DMS79 treated with DMSO at 0.1 percent for 48 hours (cell line): ENCODE measurements around the gene DRC7.

Experiments
- DNase-seq: peaks from one replicate; lab custom pipeline; 2025; lab: John Stamatoyannopoulos, UW

DRC7 gene

DNA sequence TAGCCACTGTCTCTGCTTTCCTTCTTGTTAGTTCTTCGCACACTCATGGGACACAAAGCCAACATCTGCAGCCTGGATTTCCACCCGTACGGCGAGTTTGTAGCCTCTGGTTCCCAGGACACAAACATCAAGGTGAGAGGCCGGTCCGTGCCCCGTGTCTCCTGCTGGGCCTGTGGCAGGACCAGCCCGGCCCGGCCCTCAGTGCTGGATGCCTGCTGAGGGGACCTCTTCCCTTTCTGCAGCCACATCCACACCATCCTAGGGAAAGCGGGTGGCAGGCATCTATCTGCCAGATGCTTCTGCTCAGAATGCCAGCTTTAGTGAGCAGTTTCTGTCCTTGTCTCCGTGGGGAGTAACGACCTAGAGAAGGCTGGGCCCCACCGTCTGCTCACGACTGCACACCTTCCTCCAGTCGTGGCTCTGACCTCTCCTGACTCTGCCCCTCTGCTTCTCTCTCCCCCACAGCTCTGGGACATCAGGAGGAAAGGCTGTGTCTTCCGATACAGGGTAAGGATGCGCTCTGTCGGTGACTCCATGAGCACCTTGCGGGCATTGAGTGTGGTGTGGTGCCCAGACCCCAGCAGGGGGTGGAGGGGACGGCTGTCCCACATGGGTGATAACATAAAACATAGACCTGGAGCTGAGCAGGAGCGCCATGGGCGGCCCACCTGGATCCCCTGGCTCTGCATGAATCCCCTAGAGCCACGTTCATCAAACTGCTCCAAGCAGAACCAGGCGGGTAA lies 56.4 kb downstream of the DRC7 start:
- no peak for DNase-seq

DNA sequence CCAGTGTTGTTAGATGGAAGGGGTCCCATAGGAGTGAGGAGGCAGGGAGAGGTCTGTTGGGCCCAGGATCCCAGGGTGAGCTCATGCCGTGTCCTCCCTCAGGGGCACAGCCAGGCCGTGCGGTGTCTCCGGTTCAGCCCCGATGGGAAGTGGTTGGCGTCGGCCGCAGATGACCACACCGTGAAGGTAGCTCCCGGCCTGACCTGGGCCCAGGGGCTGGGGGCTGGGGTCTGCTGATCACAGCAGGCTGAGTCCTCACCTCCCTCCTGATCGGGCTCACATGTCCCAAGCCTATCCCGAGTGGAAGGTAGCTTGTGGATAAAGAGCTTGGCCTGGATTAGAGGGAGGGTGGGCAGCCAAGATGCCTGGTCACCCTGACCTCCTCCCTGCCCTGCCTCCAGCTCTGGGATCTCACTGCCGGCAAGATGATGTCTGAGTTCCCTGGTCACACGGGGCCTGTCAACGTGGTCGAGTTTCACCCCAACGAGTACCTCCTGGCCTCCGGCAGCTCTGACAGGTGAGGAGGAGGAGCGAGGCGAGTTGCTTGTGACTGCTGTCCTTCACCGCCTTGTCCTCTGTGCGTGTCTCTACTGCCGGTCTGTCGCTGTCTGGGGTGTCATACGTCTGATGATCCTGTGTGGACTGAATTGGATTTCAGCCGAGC lies 57.1 kb downstream of the DRC7 start:
- no peak for DNase-seq

DNA sequence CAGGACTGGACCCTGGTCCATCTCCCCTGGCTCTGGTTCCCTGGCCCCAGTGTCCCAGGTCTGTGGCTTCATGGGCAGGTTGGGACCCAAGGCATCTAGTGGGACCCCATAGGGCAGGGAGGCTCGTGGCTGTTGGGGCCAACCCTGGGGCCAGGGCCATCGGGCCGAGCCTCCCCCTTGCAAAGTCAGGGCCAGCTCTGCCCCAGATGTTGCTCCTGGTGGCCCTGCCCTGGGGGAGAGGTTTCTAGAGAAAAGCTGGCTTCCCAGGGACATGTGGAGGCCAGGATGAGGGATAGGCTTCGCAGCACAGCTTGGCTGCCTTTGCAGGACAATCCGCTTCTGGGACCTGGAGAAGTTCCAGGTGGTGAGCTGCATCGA lies 57.6 kb downstream of the DRC7 start:
- no peak for DNase-seq

DNA sequence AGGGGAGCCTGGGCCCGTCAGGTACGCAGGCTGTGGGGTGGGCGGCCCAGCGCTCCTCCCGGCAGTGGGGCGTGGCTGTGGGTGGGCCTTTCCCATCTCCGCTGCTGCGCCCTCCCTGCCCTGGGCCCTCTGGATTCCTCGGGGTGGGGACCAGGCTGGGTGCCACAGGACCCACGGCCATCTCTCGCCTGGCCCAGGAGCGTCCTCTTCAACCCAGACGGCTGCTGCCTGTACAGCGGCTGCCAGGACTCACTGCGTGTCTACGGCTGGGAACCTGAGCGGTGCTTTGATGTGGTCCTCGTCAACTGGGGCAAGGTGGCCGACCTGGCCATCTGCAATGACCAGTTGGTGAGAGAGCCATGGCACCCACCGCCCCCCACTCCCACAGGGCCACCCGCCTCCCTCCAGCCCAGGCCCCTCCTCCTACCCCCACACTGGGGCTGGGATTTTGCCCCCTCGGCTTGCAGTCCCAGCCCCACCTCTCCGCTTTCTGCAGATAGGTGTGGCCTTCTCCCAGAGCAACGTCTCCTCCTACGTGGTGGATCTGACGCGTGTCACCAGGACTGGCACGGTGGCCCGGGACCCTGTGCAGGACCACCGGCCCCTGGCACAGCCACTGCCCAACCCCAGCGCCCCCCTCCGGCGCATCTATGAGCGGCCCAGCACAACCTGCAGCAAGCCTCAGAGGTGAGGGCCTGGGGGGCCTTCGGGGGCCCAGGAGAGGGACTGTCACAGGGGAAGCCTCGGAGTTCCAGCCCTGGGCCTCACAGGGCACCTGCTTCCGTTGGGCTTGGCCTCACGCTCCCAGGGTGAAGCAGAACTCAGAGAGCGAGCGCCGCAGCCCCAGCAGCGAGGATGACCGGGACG lies 58.2 kb downstream of the DRC7 start:
- no peak for DNase-seq

DNA sequence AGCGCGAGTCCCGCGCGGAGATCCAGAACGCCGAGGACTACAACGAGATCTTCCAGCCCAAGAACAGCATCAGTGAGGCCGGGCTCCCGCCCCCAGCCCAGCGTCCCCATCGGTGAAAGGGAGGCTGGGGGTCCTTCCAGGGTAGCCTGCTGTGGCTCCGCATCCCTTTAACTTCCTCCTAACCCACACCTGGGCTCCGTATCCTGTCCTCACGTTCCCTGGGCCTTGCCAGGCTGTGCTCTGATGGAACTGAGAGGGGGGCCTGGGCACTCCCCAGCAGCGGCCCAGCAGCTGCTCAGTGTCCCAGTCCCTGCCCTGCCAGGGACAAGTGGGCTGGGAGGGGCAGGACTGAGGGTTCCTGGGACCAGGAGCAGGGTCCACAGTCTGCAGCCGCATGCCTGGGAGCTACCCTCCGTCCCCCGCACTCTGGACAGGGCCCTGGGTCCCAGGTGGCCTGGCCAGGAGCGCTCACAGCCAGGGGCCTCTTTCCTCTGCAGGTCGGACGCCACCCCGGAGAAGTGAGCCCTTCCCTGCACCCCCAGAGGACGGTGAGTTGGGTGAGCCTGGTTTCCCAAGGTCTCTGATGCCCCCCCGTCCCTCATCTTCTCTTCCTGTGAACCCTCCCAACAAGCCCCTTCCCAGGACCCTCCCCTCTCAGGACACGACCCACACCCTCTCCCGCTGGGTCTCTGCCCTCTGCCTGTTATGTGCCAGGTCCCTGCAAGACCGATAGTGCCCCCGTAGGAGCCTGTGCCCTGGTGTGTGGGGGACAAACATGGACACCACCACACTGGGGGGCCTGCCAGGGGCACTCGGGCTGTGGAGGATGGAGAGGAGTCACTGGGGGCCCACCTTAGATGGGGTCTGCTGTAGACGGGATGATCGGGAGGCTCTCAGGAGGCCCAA lies 59.1 kb downstream of the DRC7 start:
- no peak for DNase-seq

DNA sequence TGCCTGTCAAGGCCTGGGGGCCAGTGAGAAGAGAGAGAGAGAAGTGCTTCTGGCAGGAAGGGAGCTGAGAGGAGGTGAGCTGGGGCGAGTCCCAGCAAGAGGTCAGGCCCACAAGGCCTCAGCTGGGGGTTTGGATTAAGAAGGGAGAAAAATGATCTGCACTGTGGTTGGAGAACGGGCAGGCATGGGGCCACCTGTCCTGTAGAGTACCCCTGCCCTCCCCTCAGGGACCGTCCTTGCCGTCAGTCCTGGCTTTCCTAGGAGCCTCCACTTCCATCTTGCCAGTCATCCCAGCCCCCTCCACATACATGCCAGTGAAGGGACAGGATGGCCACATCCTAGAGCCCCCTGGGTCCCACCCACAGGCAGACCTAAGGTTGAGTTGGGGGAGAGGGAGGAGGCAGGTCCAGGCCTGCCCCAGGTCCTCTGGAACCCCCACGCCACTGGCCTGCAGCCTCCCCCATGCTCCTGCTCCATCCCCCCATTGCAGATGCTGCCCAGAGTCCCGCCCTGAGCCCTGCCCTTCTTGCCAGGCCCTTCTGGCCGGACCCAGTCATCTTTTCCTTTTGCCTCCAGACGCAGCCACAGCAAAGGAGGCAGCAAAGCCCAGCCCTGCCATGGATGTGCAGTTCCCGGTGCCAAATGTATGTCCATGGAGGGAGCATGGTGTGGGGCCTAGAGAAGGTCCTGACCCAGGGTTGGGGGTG lies 59.9 kb downstream of the DRC7 start:
- no peak for DNase-seq

DNA sequence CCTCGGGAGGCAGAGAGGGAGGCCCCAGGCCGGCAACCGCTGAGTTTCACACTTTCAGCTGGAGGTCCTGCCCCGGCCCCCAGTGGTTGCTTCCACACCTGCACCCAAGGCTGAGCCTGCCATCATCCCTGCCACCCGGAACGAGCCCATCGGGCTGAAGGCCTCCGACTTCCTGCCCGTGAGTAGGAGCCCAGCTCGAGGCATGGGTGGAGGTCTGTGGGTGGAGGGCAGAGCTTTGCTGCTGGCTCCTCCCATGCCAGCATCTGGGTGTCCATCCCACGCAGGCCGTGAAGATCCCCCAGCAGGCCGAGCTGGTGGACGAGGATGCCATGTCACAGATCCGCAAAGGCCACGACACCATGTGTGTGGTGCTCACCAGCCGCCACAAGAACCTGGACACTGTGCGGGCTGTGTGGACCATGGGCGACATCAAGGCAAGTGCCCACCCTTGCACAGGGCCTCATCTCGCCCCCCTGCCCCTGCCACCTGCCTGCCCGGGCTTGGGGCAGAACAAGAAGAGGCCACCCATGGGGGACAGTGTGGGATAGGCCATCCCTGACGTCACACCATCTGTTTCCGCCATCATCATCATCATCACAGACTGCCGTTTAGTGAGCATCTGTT lies 60.6 kb downstream of the DRC7 start:
- no peak for DNase-seq

DNA sequence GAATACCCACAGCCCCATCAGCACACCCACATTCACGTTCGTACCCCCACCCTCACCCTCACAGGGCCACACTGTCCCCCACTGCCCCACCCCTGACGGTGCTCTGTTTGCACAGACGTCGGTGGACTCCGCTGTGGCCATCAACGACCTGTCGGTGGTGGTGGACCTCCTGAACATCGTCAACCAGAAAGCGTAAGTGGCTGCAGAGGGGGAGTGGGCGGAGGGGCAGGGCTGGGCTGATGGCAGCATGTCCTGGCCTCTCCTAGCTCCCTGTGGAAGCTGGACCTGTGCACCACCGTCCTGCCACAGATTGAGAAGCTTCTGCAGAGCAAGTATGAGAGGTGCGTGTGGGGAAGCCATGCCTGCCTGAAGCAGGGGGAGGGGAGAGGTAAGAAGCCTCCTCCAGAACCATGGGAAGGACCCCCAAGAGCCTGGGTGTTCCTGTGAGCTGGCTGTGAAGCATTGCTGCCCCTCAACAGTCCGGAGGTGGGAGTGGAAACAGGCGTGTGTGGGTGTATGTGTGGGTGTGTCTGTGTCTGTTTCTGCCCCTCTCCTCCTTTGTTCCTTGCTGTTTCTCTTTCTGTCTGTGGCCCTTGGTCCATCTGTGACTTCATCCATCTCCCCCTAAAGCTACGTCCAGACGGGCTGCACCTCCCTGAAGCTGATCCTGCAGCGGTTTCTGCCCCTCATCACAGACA lies 61.3 kb downstream of the DRC7 start:
- DNase-seq: no peak

DNA sequence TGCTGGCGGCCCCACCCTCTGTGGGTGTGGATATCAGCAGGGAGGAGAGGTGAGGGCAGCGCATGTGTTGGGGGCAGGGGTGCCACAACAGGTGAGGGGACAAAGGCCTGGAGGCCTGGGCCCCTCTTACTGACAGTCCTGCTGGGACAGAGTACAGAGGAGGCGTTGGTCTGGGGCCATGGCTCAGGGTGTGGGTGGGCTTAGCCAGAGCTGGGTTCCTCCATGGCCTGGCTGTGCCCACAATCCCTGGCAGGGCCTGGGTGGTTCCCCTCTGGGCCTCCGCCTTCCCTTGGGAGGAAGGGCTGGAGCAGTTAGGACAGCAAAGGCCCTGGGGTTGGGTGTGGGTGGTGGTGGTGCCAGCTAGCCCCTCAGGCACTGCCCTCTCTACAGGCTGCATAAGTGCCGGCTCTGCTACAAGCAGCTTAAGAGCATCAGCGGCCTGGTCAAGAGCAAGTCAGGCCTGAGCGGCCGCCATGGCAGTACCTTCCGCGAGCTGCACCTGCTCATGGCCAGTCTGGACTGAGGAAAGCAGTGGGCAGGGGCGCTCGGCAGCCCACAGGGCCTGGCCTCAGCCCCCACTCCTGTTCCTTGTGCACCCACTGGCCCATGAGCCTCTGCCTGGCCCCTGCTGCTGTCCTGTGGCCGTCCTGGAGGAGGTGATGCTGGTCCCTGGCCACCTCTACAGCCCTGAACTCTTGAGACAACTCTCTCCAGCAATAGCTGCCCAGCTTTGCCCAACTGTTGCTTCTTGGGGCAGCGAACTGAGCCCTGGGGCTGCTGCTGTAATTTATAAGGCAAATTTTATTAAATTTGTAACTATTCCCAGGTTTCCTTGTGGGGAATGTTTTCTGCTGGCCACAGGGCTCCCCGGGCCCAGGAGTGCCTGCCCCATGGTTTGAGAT lies 62.1 kb downstream of the DRC7 start:
- DNase-seq: no peak

DNA sequence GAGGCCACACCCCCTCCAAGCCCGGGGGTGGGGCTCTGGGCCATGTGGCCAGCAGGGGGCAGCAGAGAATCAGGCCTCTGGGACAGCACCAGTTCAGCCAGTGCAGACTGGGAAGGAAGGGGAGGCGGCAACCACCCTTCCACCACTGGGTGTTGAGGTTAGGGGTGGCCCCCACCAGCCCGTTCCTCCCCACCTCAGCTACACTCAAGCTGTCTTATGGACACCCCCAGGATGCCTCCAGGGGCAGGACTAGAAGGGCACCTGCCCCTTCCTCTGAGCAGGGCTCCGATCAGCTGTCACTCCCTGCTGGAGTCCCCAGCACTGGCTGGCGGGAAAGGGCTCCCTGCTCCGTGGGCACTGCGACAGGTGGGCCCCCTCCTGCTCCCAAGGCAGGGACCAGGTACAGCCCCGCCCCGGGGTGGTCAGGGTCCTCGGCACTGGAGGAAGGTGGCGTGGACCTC lies 62.8 kb downstream of the DRC7 start:
- DNase-seq: no peak

DNA sequence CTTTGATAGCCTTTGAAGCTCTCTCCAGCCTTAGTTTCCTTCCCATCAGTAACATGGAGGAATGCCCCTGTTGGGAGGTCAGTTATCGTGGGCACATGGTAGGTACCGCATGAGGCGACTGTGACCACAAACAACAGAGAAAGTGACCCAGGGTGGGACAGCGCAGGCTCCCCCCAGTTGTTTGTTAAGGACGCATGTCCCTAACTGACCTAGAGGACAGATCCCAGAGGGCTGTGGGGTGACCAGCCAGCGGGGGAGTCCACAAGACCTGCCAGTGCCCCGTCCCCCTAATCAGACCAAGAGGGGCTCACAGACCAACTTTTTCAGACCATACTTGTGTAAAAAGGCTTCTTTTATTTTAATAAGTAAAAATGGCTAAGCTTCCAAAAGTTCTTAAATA lies 63.3 kb downstream of the DRC7 start:
- no peak for DNase-seq

DNA sequence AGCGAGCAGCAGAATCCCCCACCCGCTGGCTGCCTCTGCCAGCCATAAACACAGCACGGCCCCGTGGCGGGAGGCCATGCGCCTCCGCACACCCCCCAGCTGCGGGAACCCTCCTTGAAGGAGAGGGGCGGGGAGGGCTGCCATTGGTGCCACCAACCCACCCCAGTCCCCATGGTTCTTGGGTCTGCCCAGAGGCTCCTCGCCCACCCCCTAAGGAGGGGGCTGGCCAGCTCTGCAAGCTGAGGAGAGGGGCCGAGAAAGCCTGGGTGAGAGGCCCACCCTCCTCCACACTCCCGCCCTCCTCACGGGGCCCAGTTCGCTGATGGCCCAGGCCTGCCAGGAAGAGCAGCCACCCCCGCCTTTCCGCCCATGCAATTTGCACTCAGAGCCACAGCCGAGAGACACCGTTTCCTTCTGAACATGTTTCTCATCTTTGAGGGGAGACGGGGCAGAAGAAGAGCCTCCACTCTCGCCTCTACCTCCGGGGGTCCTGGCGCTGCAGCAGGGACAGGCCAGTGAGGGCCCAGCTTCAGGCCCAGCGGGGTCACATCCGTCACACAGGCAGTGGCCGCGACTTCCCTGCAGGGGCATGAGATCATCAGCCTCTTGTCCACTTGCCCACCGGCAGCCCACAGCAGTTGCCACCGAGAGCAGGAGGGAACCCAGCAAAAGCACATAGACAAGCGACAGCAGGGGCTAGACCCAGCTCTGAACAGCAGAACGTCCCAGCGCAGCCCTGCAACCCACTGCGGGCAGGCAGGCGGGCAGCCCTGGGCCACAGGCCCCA lies 63.9 kb downstream of the DRC7 start:
- DNase-seq: no peak

DNA sequence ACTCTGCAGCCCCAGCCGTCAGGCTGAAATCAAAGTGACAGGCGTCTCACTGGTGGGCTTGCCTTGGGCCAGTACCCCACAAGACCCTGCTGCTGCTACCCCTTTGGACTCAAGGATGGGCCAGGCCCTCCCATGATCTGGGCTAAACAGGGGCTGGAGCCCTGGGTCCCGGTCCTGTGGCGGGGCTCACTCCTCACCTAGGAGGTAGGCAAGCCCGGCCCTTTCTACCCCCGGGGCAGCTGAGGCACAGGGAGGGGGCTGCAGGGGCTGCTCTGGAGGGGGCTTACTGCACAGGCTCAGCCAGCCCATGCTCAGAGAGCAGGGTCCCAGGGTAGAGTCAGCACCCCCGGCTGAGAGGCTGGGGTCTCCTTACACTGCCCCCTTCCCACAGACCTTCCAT lies 64.5 kb downstream of the DRC7 start:
- no peak for DNase-seq

DNA sequence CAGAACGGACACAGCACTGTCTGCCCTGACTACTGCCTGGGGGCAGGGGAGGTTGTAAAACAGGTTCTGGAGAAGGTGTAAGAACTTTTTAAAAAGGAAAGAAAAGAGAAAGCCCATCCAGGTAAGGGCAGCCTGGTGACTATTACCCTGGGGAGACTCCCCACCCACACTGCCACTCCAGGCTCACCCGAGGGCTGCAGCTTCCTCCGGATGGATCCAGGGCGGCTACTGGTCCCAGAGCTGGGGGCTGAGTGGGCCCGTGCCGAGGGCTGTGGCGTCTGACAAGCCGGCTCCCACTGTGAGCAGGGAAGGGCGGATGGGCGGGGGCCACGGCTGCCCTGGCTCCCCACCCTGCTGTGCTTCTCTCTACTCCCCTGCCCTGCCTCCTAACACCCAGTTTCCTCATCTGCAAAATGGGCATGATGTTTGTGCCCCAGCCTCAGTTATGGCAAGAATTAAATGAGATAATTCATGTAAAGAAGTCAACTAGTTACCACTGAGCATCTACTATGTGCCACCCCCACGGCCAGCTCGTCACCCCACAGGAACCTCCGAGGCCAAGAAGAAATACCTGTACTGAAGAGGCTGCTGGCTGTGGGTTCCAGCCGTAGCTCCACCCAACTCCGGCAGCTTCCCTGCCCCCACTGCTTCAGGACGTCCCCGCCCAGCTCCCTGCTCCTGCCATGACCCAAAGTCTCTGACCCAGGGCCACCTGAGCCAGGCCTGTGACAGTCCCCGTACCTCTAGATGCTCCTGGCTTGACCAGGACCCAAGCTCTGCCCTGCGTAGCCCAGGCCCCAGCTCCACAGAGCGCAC lies 65.1 kb downstream of the DRC7 start:
- DNase-seq: no peak

DNA sequence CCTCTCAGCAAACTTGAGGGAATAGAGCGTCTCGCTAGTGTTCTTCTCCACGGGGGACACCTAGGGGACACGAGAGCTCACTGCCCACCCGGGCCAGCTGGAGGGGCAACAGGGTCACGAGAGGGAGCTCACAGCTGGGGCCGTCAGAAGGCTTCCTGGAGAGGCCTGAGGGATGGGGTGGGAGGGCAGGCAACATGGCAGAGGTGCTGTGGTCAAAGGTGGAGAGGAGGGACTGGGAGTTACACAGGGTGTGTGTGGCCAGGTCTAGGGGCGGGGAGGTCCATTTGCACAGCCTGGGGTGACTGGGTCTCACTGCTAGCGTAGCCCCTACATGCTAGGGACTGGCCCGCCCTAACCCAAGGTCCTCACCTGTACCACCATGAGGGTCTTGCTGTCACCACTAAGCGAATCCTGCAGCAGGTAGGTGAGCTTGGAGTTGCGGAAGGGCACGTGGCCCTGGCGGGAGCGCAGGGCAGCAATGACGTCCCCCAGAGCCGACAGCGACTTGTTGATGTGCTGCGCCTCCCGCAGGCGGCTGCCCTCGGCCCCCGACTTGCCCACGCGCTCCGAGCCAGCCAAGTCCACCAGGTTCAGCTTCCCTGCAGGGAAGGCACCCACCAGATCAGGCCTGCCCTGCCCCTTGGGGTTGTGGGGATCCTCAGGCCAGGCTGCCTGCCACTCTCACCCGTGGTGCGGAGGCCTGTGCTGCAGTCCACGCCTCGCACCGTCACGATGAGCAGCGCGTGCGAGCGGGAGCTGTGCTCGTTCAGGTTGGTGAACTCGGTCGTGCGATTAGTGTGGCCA lies 66.0 kb downstream of the DRC7 start:
- DNase-seq: no peak

DNA sequence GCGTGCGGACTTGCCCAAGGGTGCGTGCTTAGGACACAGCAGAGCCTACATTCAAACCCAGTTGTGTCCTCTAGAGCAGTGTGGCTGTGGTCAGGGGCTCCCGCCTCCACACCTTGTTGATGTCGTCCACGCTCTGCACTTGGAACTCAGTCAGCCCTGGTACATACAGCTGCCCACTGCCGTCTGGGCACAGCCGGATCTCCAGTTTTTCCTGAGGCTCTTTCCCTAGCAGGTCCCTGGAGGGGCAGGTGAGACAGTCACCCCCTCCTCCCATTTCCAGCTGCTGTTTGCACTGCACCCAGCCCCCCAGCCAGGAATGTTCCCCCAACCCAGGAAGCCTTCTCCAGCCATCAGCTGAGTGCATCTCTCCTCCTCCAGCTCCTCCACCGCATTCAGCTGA lies 66.7 kb downstream of the DRC7 start:
- DNase-seq: no peak

DNA sequence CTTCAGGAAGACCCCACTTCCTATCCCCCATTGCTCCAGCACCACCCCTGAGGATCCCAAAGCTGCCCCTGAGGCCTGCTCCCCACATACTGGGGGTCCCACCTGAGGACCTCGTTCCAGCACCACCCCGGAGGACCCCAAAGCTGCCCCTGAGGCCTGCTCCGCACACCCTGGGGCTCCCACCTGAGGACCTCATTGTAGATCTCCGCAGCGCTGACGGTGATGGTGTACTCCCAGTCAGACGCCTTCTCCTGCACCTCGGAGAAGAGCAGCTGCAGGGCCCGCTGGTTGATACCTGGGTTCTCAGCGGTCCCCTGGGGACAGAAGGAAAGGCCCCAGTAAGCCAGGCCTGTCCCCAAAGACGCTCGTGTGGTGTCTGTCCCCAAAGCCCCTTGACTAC lies 67.4 kb downstream of the DRC7 start:
- no peak for DNase-seq
